GM19372 (cell line): ENCODE measurements around the gene NRG2.

ENCODE experiments used
- ATAC-seq: cut with Tn5 transposase; IDR thresholded peaks from one replicate; pipeline ENCODE4 v1.9.1; 2021; ENCODE audit warnings: mild to moderate bottlenecking, low read depth, moderate library complexity; ENCODE audit not compliant: unreplicated experiment

Gene NRG2

GRCh38 chr5:140013536-140013935 is 29.6 kb downstream of the NRG2 start:
- no peak for ATAC-seq

- no peak for ATAC-seq
Observed at GRCh38 chr5:140012443-140012842, 30.7 kb downstream of the NRG2 start.

GRCh38 chr5:140011297-140011802 is 31.7 kb downstream of the NRG2 start:
- peak; percentile 87 for ATAC-seq

GRCh38 chr5:140010798-140011197 is 32.3 kb downstream of the NRG2 start:
- ATAC-seq = no peak

GRCh38 chr5:140007311-140007710 is 35.8 kb downstream of the NRG2 start:
- no peak for ATAC-seq

- ATAC-seq = peak; percentile 93
Observed at GRCh38 chr5:140005145-140005591, 37.9 kb downstream of the NRG2 start.

- no peak for ATAC-seq
Observed at GRCh38 chr5:140004174-140004573, 38.9 kb downstream of the NRG2 start.

GRCh38 chr5:140003519-140003918 is 39.6 kb downstream of the NRG2 start:
- ATAC-seq = no peak

- ATAC-seq = no peak
Observed at GRCh38 chr5:140000332-140000731, 42.8 kb downstream of the NRG2 start.

- no peak for ATAC-seq
Observed at GRCh38 chr5:139998837-139999236, 44.3 kb downstream of the NRG2 start.

GRCh38 chr5:139997276-139997675 is 45.8 kb downstream of the NRG2 start:
- ATAC-seq = no peak

- no peak for ATAC-seq
Observed at GRCh38 chr5:139995929-139996328, 47.2 kb downstream of the NRG2 start.

- no peak for ATAC-seq
Observed at GRCh38 chr5:139994234-139994633, 48.9 kb downstream of the NRG2 start.

GRCh38 chr5:139985733-139986132 is 57.4 kb downstream of the NRG2 start:
- no peak for ATAC-seq

GRCh38 chr5:139985290-139985689 is 57.8 kb downstream of the NRG2 start:
- ATAC-seq = no peak

GRCh38 chr5:139984816-139985215 is 58.3 kb downstream of the NRG2 start:
- no peak for ATAC-seq

GRCh38 chr5:139982975-139983240 is 60.2 kb downstream of the NRG2 start:
- ATAC-seq = no peak

- ATAC-seq = no peak
Observed at GRCh38 chr5:139982157-139982974, 60.7 kb downstream of the NRG2 start.

GRCh38 chr5:139980765-139981164 is 62.3 kb downstream of the NRG2 start:
- no peak for ATAC-seq

GRCh38 chr5:139979943-139980342 is 63.2 kb downstream of the NRG2 start:
- no peak for ATAC-seq

- no peak for ATAC-seq
Observed at GRCh38 chr5:139979518-139979917, 63.6 kb downstream of the NRG2 start.

GRCh38 chr5:139976703-139977102 is 66.4 kb downstream of the NRG2 start:
- no peak for ATAC-seq
